ENCODE results near the gene CHN2. TPM values are rescaled to one million over a fixed set of nuclear protein-coding genes. Genes with fewer than 3 reads are reported as not detected.

Gene CHN2
- total RNA-seq, 1 experiment from 2014 or later = 61.2 TPM

GRCh38 chr7:29337546-29338116, 143.1 kb downstream of the CHN2 start:
- CTCF ChIA-PET = interaction anchor here (0.6 kb wide), 1 partner anchor 9 kb away, joined by 3 read pairs; no protein-coding TSS in a partner anchor
- POLR2A ChIA-PET (ENCODE audit: low non-redundant PET) = no interaction called here
- Histone ChIP-seq H3K9me3 (ENCODE audit: low read depth, low read length, poor library complexity, severe bottlenecking) (no peaks in the 10 kb centered on the region), H3K27ac (ENCODE audit: low read depth, low read length, poor library complexity, severe bottlenecking) (peak overlapping the region; percentile 79), H3K4me1 (ENCODE audit: insufficient read depth, low read length, poor library complexity, severe bottlenecking) (peaks cover 58% of the 10 kb centered on the region), H3K4me3 (ENCODE audit: low read depth, low read length, poor library complexity, severe bottlenecking) (peak overlapping the region; percentile 7), H3K27me3 (replicated peaks; ENCODE audit: insufficient read depth, low read depth, low read length, poor library complexity) (no peaks in the 10 kb centered on the region), H3K36me3 (ENCODE audit: insufficient read depth, low read length, poor library complexity, severe bottlenecking) (no peaks in the 10 kb centered on the region)
- no peak for DNase-seq (ENCODE audit: low spot score)
- no peak for TF ChIP-seq EZH2 (IDR thresholded peaks at IDR 0.05; ENCODE audit: borderline replicate concordance, low read depth, low read length, poor library complexity, severe bottlenecking)
- TF ChIP-seq CTCF (conservative IDR thresholded peaks at IDR 0.05; ENCODE audit: low read depth, low read length) = no peak
- TSS peak; percentile 63 for BruUV-seq (replicated peaks)
- intact Hi-C loops (cut with micrococcal nuclease; ENCODE audit: unreplicated experiment) = loop anchor here (5.0 kb wide), 1 partner anchor 35 kb away; no protein-coding TSS in a partner anchor

DNA sequence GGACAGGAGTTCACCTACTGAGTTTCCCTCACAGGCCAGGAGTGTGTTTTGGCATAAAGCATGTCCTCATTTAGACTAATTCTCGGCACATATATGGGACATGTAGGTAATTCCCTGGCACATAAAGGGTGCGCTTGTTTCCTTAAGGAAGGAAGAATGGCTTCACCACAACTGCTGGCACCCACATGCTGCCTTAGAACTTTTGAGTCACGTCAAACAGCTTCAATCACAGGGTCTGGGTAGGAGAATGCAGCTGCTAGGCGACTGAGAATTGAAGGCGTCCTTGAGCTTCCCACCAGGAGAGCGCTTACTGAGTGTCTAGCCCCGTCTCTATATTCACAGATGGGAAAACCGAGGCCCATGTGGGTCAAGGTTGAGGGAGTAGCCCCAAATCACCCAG, 146.1 kb downstream of the CHN2 start:
- no peak for DNase-seq (ENCODE audit: low spot score)
- ChIA-PET CTCF (no interaction called here), POLR2A (ENCODE audit: low non-redundant PET) (no interaction called here)
- peaks cover 61% of the 10 kb centered on the region for H3K4me1 ChIP-seq (ENCODE audit: insufficient read depth, low read length, poor library complexity, severe bottlenecking)
- intact Hi-C loops (cut with micrococcal nuclease; ENCODE audit: unreplicated experiment) = loop anchor here (10.0 kb wide), 1 partner anchor 146 kb away; the partner anchor contains the start of gene CHN2
- H3K27me3 ChIP-seq (replicated peaks; ENCODE audit: insufficient read depth, low read depth, low read length, poor library complexity) = no peaks in the 10 kb centered on the region
- TF ChIP-seq EZH2 (IDR thresholded peaks at IDR 0.05; ENCODE audit: borderline replicate concordance, low read depth, low read length, poor library complexity, severe bottlenecking) = no peak
- no peak for TF ChIP-seq CTCF (conservative IDR thresholded peaks at IDR 0.05; ENCODE audit: low read depth, low read length)
- no peak overlapping the region for H3K4me3 ChIP-seq (ENCODE audit: low read depth, low read length, poor library complexity, severe bottlenecking)
- BruUV-seq (replicated peaks) = no TSS peak
- H3K36me3 ChIP-seq (ENCODE audit: insufficient read depth, low read length, poor library complexity, severe bottlenecking) = no peaks in the 10 kb centered on the region
- peak overlapping the region; percentile 69 for H3K27ac ChIP-seq (ENCODE audit: low read depth, low read length, poor library complexity, severe bottlenecking)
- no peaks in the 10 kb centered on the region for H3K9me3 ChIP-seq (ENCODE audit: low read depth, low read length, poor library complexity, severe bottlenecking)

DNA sequence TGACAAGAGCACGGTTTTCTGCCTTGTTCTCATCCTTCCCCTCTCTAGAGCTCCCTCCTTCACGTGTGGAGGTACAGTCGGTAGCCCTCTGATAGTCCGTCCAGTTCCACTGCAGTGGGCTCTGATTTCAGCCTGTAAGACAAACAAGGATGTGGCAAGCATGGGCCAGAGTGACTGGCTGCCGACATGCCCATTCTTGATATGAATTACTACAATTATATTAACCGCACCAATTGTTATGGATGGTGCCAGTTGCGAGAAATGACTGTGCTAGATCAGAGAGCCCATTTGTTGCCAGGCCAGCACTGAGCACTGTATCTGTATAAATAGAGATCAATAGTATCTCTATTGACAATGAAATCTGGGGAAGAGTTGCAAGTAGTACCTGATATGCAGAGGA, 146.6 kb downstream of the CHN2 start:
- no peak for DNase-seq (ENCODE audit: low spot score)
- BruUV-seq (replicated peaks) = no TSS peak
- peak overlapping the region; percentile 69 for H3K27ac ChIP-seq (ENCODE audit: low read depth, low read length, poor library complexity, severe bottlenecking)
- H3K9me3 ChIP-seq (ENCODE audit: low read depth, low read length, poor library complexity, severe bottlenecking) = no peaks in the 10 kb centered on the region
- POLR2A ChIA-PET (ENCODE audit: low non-redundant PET) = no interaction called here
- CTCF ChIA-PET = no interaction called here
- H3K27me3 ChIP-seq (replicated peaks; ENCODE audit: insufficient read depth, low read depth, low read length, poor library complexity) = no peaks in the 10 kb centered on the region
- TF ChIP-seq CTCF (conservative IDR thresholded peaks at IDR 0.05; ENCODE audit: low read depth, low read length) = no peak
- TF ChIP-seq EZH2 (IDR thresholded peaks at IDR 0.05; ENCODE audit: borderline replicate concordance, low read depth, low read length, poor library complexity, severe bottlenecking) = no peak
- intact Hi-C loops (cut with micrococcal nuclease; ENCODE audit: unreplicated experiment) = loop anchor here (10.0 kb wide), 1 partner anchor 146 kb away; the partner anchor contains the start of gene CHN2
- no peaks in the 10 kb centered on the region for H3K36me3 ChIP-seq (ENCODE audit: insufficient read depth, low read length, poor library complexity, severe bottlenecking)
- H3K4me3 ChIP-seq (ENCODE audit: low read depth, low read length, poor library complexity, severe bottlenecking) = no peak overlapping the region
- peaks cover 66% of the 10 kb centered on the region for H3K4me1 ChIP-seq (ENCODE audit: insufficient read depth, low read length, poor library complexity, severe bottlenecking)

All from A673 (cell line).